Stimulated activated CD8-positive, alpha-beta memory T cell treated with anti-CD3 and anti-CD28 coated beads, Interleukin-12 subunit alpha, Interleukin-12 subunit beta, amount 100 ng/mL, for 4 hours (primary cell): ENCODE results near the gene COX6B2.

Experiments used
- DNase-seq: peaks from one replicate; pipeline ENCODE4 v3.0.0-alpha.2; 2020; ENCODE audit warnings: low read depth

COX6B2 gene

GRCh38 chr19:55383279-55384130 lies 29.0 kb upstream of the COX6B2 start:
- DNase-seq, result no peak

- DNase-seq, result no peak
Observed at GRCh38 chr19:55382522-55383054, 28.1 kb upstream of the COX6B2 start.

- no peak for DNase-seq
Observed at GRCh38 chr19:55382013-55382412, 27.5 kb upstream of the COX6B2 start.

GRCh38 chr19:55379174-55379573 lies 24.7 kb upstream of the COX6B2 start:
- DNase-seq, result no peak

- DNase-seq, result no peak
Observed at GRCh38 chr19:55377356-55378131, 23.0 kb upstream of the COX6B2 start.

- no peak for DNase-seq
Observed at GRCh38 chr19:55376241-55376933, 21.9 kb upstream of the COX6B2 start, which contains the start of gene TMEM190. Gene TMEM190, plus strand, starts transcription at chr19:55376826. Its CDS starts 28 bp downstream, at chr19:55376854.

- DNase-seq, result no peak
Observed at GRCh38 chr19:55373993-55374757, 19.7 kb upstream of the COX6B2 start.

- no peak for DNase-seq
Observed at GRCh38 chr19:55373306-55373992, 18.9 kb upstream of the COX6B2 start.

GRCh38 chr19:55372316-55373081 lies 18.0 kb upstream of the COX6B2 start:
- no peak for DNase-seq

- DNase-seq, result no peak
Observed at GRCh38 chr19:55370305-55370988, 15.9 kb upstream of the COX6B2 start, which contains the start of gene IL11. Gene IL11, minus strand, starts transcription at chr19:55370463. Its CDS starts 153 bp downstream, at chr19:55370310.

GRCh38 chr19:55369653-55370304 lies 15.3 kb upstream of the COX6B2 start:
- no peak for DNase-seq

GRCh38 chr19:55368701-55369563 lies 14.4 kb upstream of the COX6B2 start:
- DNase-seq, result no peak

- no peak for DNase-seq
Observed at GRCh38 chr19:55368106-55368505, 13.6 kb upstream of the COX6B2 start.

GRCh38 chr19:55366790-55367189 lies 12.3 kb upstream of the COX6B2 start:
- no peak for DNase-seq

GRCh38 chr19:55365964-55366363 lies 11.4 kb upstream of the COX6B2 start:
- no peak for DNase-seq

GRCh38 chr19:55365245-55365644 lies 10.7 kb upstream of the COX6B2 start:
- no peak for DNase-seq

- DNase-seq, result no peak
Observed at GRCh38 chr19:55362990-55363716, 8.6 kb upstream of the COX6B2 start, which contains the start of gene GARIN5B. Gene GARIN5B, minus strand, starts transcription at chr19:55363260. Its CDS starts 194 bp downstream, at chr19:55363066.
